T-helper 9 cell (primary cell): ENCODE results near the gene ANKRD40.

Experiments used
- DNase-seq: peaks from one replicate; pipeline ENCODE4 v3.0.0-alpha.2; 2020

Gene ANKRD40

GRCh38 chr17:50645748-50646682, 61.7 kb downstream of the ANKRD40 start:
- no peak for DNase-seq
